ENCODE data around the gene HTR2A. TPM values are rescaled to one million over a fixed set of nuclear protein-coding genes. Genes with fewer than 3 reads are reported as not detected.

Gene HTR2A
- total and polyA plus RNA-seq, 8 donors = 0.29 to 1.8 (median 0.75) TPM

DNA sequence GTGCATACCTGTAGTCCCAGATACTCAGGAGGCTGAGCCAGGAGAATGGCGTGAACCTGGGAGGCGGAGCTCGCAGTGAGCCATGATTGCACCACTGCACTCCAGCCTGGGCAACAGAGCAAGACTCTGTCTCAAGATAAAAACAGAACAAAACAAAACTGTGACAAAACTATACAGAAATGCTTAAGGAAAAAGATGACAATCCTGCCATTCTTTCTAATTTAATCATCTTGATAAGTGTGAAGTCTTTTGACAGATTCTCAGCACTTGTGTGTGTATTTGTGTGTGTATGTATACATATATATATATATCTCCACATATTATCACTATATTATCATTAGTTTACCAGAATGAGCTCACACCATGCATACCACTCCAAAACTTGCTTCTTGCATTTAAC is 12.3 kb downstream of the HTR2A start:
- Histone ChIP-seq H3K4me3 (no peak overlapping the region), H3K4me1 (no peaks in the 10 kb centered on the region), H3K27me3 (no peaks in the 10 kb centered on the region), H3K36me3 (no peaks in the 10 kb centered on the region), H3K9me3 (no peaks in the 10 kb centered on the region), H3K27ac (no peak overlapping the region)
- TF ChIP-seq CTCF (IDR thresholded peaks at IDR 0.05) = no peak
- no peak for ATAC-seq
- DNase-seq = no peak
- intact Hi-C loops (cut with DNase I) = no loop called here

- H3K9me3 ChIP-seq = no peaks in the 10 kb centered on the region
- no peaks in the 10 kb centered on the region for H3K36me3 ChIP-seq
- no peak for DNase-seq
- ATAC-seq = no peak
- H3K4me1 ChIP-seq = no peaks in the 10 kb centered on the region
- intact Hi-C loops (cut with DNase I) = no loop called here
- H3K27me3 ChIP-seq = no peaks in the 10 kb centered on the region
- TF ChIP-seq CTCF (IDR thresholded peaks at IDR 0.05) = no peak
- H3K4me3 ChIP-seq = no peak overlapping the region
- H3K27ac ChIP-seq = no peak overlapping the region
Observed at GRCh38 chr13:46881621-46882020, 15.2 kb downstream of the HTR2A start.

- DNase-seq = peak in 1 of 4 donors; percentile 50
- H3K9me3 ChIP-seq = no peaks in the 10 kb centered on the region
- TF ChIP-seq CTCF (IDR thresholded peaks at IDR 0.05) = no peak
- no peaks in the 10 kb centered on the region for H3K4me1 ChIP-seq
- H3K36me3 ChIP-seq = no peaks in the 10 kb centered on the region
- intact Hi-C loops (cut with DNase I) = no loop called here
- H3K27ac ChIP-seq = no peak overlapping the region
- H3K27me3 ChIP-seq = no peaks in the 10 kb centered on the region
- H3K4me3 ChIP-seq = no peak overlapping the region
- no peak for ATAC-seq
Observed at GRCh38 chr13:46874006-46874405, 22.8 kb downstream of the HTR2A start.

GRCh38 chr13:46871557-46871956 is 25.3 kb downstream of the HTR2A start:
- Histone ChIP-seq H3K9me3 (no peaks in the 10 kb centered on the region), H3K4me3 (no peak overlapping the region), H3K27me3 (no peaks in the 10 kb centered on the region), H3K36me3 (no peaks in the 10 kb centered on the region), H3K27ac (no peak overlapping the region), H3K4me1 (no peaks in the 10 kb centered on the region)
- intact Hi-C loops (cut with DNase I) = no loop called here
- ATAC-seq (no peak), DNase-seq (no peak)
- no peak for TF ChIP-seq CTCF (IDR thresholded peaks at IDR 0.05)

- DNase-seq = peak in 1 of 4 donors; percentile 46
Observed at GRCh38 chr13:46868091-46868490, 28.8 kb downstream of the HTR2A start.

More at GRCh38 chr13:46868091-46868490, 28.8 kb downstream of the HTR2A start:
- Histone ChIP-seq H3K36me3 (no peaks in the 10 kb centered on the region), H3K27me3 (no peaks in the 10 kb centered on the region), H3K9me3 (no peaks in the 10 kb centered on the region), H3K4me3 (no peak overlapping the region), H3K27ac (no peak overlapping the region), H3K4me1 (peaks cover 9 to 12% of the 10 kb centered on the region in 2 donors)
- intact Hi-C loops (cut with DNase I) = no loop called here
- ATAC-seq = no peak
- TF ChIP-seq CTCF (IDR thresholded peaks at IDR 0.05) = no peak
